Caco-2 (cell line): ENCODE measurements around the gene GFAP. TPM values are rescaled to one million over a fixed set of nuclear protein-coding genes. Genes with fewer than 3 reads are reported as not detected.

ENCODE experiments used
- BruUV-seq: library from RNA; stranded (reverse); fragments of 400-500 nt; replicated peaks from 2 replicates; lab custom pipeline; 2021; lab: Mats Ljungman, UMichigan
- CTCF ChIA-PET: fragments of 300-600 bp; sonication (Branson Sonifier 250); formaldehyde crosslinking; loops from one replicate; lab custom pipeline; 2022; ENCODE audit warnings: antibody characterized with exemption; lab: Charles Lee
- POLR2A ChIA-PET: fragments of 300-600 bp; sonication (Branson Sonifier 250); formaldehyde crosslinking; loops from one replicate; lab custom pipeline; 2022; ENCODE audit warnings: antibody characterized with exemption; lab: Charles Lee
- DNase-seq, 2 experiments: peaks; one replicate each; pipeline versions ENCODE4 v3.0.0 to v3.0.0-alpha.2; 2020 to 2022
- H3K27me3 ChIP-seq: replicated peaks from 2 replicates; pipeline ENCODE4 v1.6.0; 2011; ENCODE audit warnings: low read length; ENCODE audit not compliant: control insufficient read depth, insufficient read depth
- H3K36me3 ChIP-seq: 2 replicates; pipeline ENCODE4 v1.5.1; 2011; ENCODE audit warnings: low read length; ENCODE audit not compliant: control insufficient read depth, insufficient read depth
- H3K4me1 ChIP-seq: fragments of 250-450 bp; sonication (Bioruptor Pico); 2 replicates; pipeline ENCODE4 v1.5.1; 2020; ENCODE audit warnings: mild to moderate bottlenecking
- H3K4me3 ChIP-seq: 2 replicates; pipeline ENCODE4 v1.5.1; 2011; ENCODE audit warnings: low read depth, mild to moderate bottlenecking, control low read depth, low read length
- H3K9me3 ChIP-seq: fragments of 250-450 bp; sonication (Bioruptor Pico); 2 replicates; pipeline ENCODE4 v1.5.1; 2020; ENCODE audit warnings: mild to moderate bottlenecking, moderate library complexity
- H3K27ac Mint-ChIP-seq: one replicate; pipeline ENCODE4 v1.8.0; 2022; ENCODE audit warnings: mixed read lengths; ENCODE audit not compliant: unreplicated experiment
- H3K27me3 Mint-ChIP-seq: one replicate; pipeline ENCODE4 v1.8.0; 2022; ENCODE audit warnings: mixed read lengths; ENCODE audit not compliant: insufficient read depth, unreplicated experiment
- H3K36me3 Mint-ChIP-seq: one replicate; pipeline ENCODE4 v1.8.0; 2022; ENCODE audit warnings: mild to moderate bottlenecking, mixed read lengths; ENCODE audit not compliant: insufficient read depth, unreplicated experiment
- H3K4me1 Mint-ChIP-seq: one replicate; pipeline ENCODE4 v1.8.0; 2022; ENCODE audit warnings: low read depth, mixed read lengths; ENCODE audit not compliant: unreplicated experiment
- H3K4me3 Mint-ChIP-seq: one replicate; pipeline ENCODE4 v1.8.0; 2022; ENCODE audit warnings: mild to moderate bottlenecking, moderate library complexity, mixed read lengths; ENCODE audit not compliant: unreplicated experiment
- H3K9me3 Mint-ChIP-seq: one replicate; pipeline ENCODE4 v1.8.0; 2022; ENCODE audit warnings: mixed read lengths; ENCODE audit not compliant: unreplicated experiment
- intact Hi-C: fragments of 100-400 bp; cut with micrococcal nuclease; formaldehyde crosslinking; loops from one replicate; pipeline ENCODE4 v1.10.0; 2022; ENCODE audit not compliant: unreplicated experiment
- total RNA-seq: library from RNA; stranded (reverse); gene quantifications from 2 replicates; pipeline ENCODE4 v1.2.3, GENCODE V29; 2022
- TF ChIP-seq, protein P1 (sequence below), 2 experiments: fragments of 200-600 bp in 1 of 2; IDR thresholded peaks; 1 replicate in 1 of 2; 2 replicates in 1 of 2; pipeline versions ENCODE4 v1.5.1 to v1.8.0; 2011 to 2022; ENCODE audit warnings: antibody characterized with exemption in 1 of 2, control low read depth in 1 of 2, inconsistent platforms in 1 of 2, low read depth in 1 of 2, low read length in 1 of 2, mild to moderate bottlenecking in 1 of 2, moderate library complexity in 1 of 2; ENCODE audit not compliant: insufficient read depth in 1 of 2, severe bottlenecking in 1 of 2, unreplicated experiment in 1 of 2

The GFAP gene
- total RNA-seq, 1 experiment from 2014 or later = not detected

DNA sequence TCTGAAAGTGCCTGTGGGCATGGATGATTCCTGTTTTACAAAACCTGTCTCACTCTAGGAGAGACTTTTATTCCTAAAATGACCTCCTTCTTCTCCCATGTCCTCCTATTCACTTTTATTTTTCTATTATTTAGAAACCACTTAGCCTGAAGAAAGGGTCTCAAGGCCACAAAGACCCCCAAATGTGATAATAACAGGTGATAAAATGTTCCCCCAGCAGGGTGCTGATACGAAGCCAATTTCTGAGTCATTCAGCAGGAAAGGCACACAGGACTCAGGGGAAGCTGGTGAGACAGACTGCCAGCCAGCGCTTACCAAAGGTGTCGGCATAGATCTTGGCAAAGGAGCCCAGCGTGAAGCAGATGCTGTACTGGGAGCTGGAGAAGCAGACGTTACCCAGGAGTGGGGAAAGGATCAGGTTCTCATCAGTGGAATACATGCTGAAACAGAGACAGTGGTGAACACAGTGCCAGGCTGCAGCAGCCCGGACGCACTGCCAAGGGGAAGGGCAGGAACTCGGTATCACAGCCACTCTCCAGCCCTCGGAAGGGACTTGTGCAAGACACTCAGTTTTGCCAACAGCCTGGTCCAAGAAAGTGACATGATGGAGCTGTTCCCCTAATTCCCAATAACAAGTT, 43.0 kb downstream of the GFAP start:
- TF ChIP-seq, protein P1, sequence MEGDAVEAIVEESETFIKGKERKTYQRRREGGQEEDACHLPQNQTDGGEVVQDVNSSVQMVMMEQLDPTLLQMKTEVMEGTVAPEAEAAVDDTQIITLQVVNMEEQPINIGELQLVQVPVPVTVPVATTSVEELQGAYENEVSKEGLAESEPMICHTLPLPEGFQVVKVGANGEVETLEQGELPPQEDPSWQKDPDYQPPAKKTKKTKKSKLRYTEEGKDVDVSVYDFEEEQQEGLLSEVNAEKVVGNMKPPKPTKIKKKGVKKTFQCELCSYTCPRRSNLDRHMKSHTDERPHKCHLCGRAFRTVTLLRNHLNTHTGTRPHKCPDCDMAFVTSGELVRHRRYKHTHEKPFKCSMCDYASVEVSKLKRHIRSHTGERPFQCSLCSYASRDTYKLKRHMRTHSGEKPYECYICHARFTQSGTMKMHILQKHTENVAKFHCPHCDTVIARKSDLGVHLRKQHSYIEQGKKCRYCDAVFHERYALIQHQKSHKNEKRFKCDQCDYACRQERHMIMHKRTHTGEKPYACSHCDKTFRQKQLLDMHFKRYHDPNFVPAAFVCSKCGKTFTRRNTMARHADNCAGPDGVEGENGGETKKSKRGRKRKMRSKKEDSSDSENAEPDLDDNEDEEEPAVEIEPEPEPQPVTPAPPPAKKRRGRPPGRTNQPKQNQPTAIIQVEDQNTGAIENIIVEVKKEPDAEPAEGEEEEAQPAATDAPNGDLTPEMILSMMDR (IDR thresholded peaks at IDR 0.05; ENCODE audit: insufficient read depth in 1 of 2, low read depth in 1 of 2, low read length in 1 of 2, severe bottlenecking in 1 of 2, unreplicated experiment in 1 of 2) = no peak
- Histone ChIP-seq H3K27me3 (no peaks in the 10 kb centered on the region), H3K36me3 (peaks cover 1% of the 10 kb centered on the region), H3K4me1 (no peaks in the 10 kb centered on the region), H3K9me3 (no peaks in the 10 kb centered on the region), H3K4me3 (no peak overlapping the region)
- Mint-ChIP-seq H3K27me3 (no peaks in the 10 kb centered on the region), H3K36me3 (peaks cover 73% of the 10 kb centered on the region), H3K27ac (no peak overlapping the region), H3K4me1 (no peaks in the 10 kb centered on the region), H3K9me3 (no peaks in the 10 kb centered on the region), H3K4me3 (no peak overlapping the region)
- POLR2A ChIA-PET = no interaction called here
- no peak for DNase-seq
- intact Hi-C loops = no loop called here
- CTCF ChIA-PET = no interaction called here
- no TSS peak for BruUV-seq

DNA sequence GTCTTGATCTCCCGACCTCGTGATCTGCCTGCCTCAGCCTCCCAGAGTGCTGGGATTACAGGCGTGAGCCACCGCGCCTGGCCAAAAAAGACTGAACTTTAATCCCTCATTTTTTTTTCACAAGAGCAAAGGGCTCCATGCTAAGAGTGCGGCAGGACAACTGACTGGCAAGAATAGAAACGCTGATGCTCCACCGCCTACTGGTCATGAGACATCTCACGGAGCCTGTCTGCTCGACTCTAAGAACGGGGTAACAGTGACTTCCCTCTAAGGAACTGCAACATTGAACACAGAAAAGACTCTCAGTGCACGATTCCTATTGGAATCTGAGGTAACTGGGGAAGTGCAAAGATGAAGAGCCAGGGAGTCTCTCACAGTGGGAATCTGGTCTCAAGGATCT, 43.7 kb downstream of the GFAP start:
- Histone ChIP-seq H3K36me3 (peaks cover 1% of the 10 kb centered on the region), H3K4me3 (no peak overlapping the region), H3K9me3 (no peaks in the 10 kb centered on the region), H3K27me3 (no peaks in the 10 kb centered on the region), H3K4me1 (no peaks in the 10 kb centered on the region)
- peaks cover 72% of the 10 kb centered on the region for H3K36me3 Mint-ChIP-seq
- no TSS peak for BruUV-seq
- TF ChIP-seq, protein P1 (IDR thresholded peaks at IDR 0.05; ENCODE audit: insufficient read depth in 1 of 2, low read depth in 1 of 2, low read length in 1 of 2, severe bottlenecking in 1 of 2, unreplicated experiment in 1 of 2) = no peak
- H3K27ac Mint-ChIP-seq = no peak overlapping the region
- no peak for DNase-seq
- no peaks in the 10 kb centered on the region for H3K27me3 Mint-ChIP-seq
- ChIA-PET CTCF (no interaction called here), POLR2A (no interaction called here)
- no peaks in the 10 kb centered on the region for H3K9me3 Mint-ChIP-seq
- intact Hi-C loops = no loop called here
- no peaks in the 10 kb centered on the region for H3K4me1 Mint-ChIP-seq
- H3K4me3 Mint-ChIP-seq = no peak overlapping the region

DNA sequence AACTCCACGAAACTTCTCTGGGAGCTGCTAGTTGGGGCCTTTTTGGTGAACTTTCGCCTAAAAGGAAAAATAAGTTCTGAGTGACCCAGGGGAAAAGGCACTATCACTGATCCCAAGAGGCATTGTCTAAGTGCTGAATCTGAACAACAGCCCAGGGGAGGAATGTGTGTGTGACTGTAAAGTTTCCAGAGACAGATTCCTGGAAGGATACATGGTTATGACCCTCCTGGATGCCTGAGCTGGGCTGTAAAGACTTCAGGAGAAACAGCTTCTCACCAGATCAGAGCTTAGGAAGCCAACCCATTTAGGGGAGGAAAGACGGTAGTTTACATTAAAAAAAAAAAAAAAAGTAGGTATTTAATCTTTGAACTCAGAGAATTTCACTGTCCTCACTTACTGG, 47.5 kb downstream of the GFAP start:
- Mint-ChIP-seq H3K9me3 (no peaks in the 10 kb centered on the region), H3K36me3 (peaks cover 69% of the 10 kb centered on the region), H3K27me3 (no peaks in the 10 kb centered on the region), H3K27ac (no peak overlapping the region), H3K4me1 (no peaks in the 10 kb centered on the region), H3K4me3 (no peak overlapping the region)
- Histone ChIP-seq H3K27me3 (no peaks in the 10 kb centered on the region), H3K9me3 (no peaks in the 10 kb centered on the region), H3K4me1 (no peaks in the 10 kb centered on the region), H3K36me3 (peaks cover 4% of the 10 kb centered on the region), H3K4me3 (no peak overlapping the region)
- TF ChIP-seq, protein P1 (IDR thresholded peaks at IDR 0.05; ENCODE audit: insufficient read depth in 1 of 2, low read depth in 1 of 2, low read length in 1 of 2, severe bottlenecking in 1 of 2, unreplicated experiment in 1 of 2) = no peak
- POLR2A ChIA-PET = no interaction called here
- intact Hi-C loops = loop anchor here (5.0 kb wide), 1 partner anchor 336 kb away; no protein-coding TSS in a partner anchor
- no peak for DNase-seq
- no TSS peak for BruUV-seq
- CTCF ChIA-PET = interaction anchor here (0.7 to 4.1 kb wide), 5 partner anchors 14 to 97 kb away, joined by 3 to 23 read pairs (median 3); partner anchors contain the start of gene EFTUD2
